GM12892 (cell line): ENCODE results near the gene CDK11B.
"Not testable (repeated sequence)": the region's sequence is repeated elsewhere in the genome, so short reads cannot be mapped to it uniquely, and the experiment has no call there.

ENCODE experiments used
- POLR2A ChIP-seq: IDR thresholded peaks from 2 replicates; pipeline ENCODE4 v1.6.1; 2011; ENCODE audit warnings: low read depth, low read length, control low read depth
- POLR2AphosphoS5 ChIP-seq: IDR thresholded peaks from 2 replicates; pipeline ENCODE4 v1.6.1; 2011; ENCODE audit warnings: low read depth, low read length, control low read depth
- TAF1 ChIP-seq: IDR thresholded peaks from 2 replicates; pipeline ENCODE4 v1.6.1; 2011; ENCODE audit warnings: low read depth, mild to moderate bottlenecking, control low read depth, low read length, borderline replicate concordance

DNA sequence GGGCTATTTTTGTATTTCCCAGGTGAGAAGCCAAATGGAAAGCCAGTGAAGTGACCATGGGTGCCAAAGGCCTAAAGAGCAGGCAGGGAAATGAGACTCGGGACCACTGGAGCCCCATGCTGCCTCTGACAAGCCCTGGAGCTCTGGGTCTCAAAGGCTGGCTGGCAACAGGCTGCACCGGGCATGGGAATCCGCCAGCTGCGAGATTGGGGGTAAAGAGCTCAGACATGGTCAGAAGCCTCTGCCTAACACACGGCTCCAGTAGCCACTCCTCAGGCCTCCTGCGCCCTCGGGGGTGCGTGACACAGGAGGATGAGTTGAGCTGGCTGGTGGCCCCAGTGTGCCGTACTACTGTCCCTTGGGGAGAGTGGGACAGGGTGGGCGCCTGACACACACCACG lies 5.5 kb upstream of the CDK11B start:
- TF ChIP-seq POLR2AphosphoS5, POLR2A, TAF1: not testable (repeated sequence)
